ENCODE data around the gene ACOT4. TPM values are rescaled to one million over a fixed set of nuclear protein-coding genes. Genes with fewer than 3 reads are reported as not detected.
"Not testable (repeated sequence)": the region's sequence is repeated elsewhere in the genome, so short reads cannot be mapped to it uniquely, and the experiment has no call there.

ACOT4 gene
- total RNA-seq, 2 experiments from 2014 or later = 0.83 to 0.93 TPM

GRCh38 chr14:73590673-73591004, 1.0 kb upstream of the ACOT4 start:
- H3K36me3 Mint-ChIP-seq (ENCODE audit: low read depth); H3K27me3 Mint-ChIP-seq; H3K4me1 Mint-ChIP-seq; H3K27ac Mint-ChIP-seq; DNase-seq; H3K4me3 Mint-ChIP-seq; H3K9me3 Mint-ChIP-seq: not testable (repeated sequence)
- CTCF ChIA-PET = interaction anchor here (3.2 kb wide), 1 partner anchor 21 kb away, joined by 22 read pairs; the partner anchor contains the start of gene ACOT2
- POLR2A ChIA-PET = interaction anchor here (1.2 kb wide), 1 partner anchor 23 kb away, joined by 3 read pairs; no protein-coding TSS in a partner anchor

- no peaks in the 10 kb centered on the region for H3K36me3 Mint-ChIP-seq (ENCODE audit: low read depth)
- CTCF ChIA-PET = interaction anchor here (1.1 kb wide), 1 partner anchor 18 kb away, joined by 4 read pairs; the partner anchor contains the start of gene ACOT6
- POLR2A ChIA-PET = interaction anchor here (2.1 kb wide), 1 partner anchor 18 kb away, joined by 5 read pairs; the partner anchor contains the start of gene ACOT6
These were observed 2.8 kb downstream of the ACOT4 start for GRCh38 chr14:73594491-73594890.

GRCh38 chr14:73599499-73599898, 7.8 kb downstream of the ACOT4 start:
- CTCF ChIA-PET = interaction anchor here (0.5 kb wide), 1 partner anchor 30 kb away, joined by 3 read pairs; no protein-coding TSS in a partner anchor
- no peak for DNase-seq
- no peaks in the 10 kb centered on the region for H3K9me3 Mint-ChIP-seq
- H3K4me3 Mint-ChIP-seq = no peak overlapping the region
- H3K4me1 Mint-ChIP-seq = peaks cover 4% of the 10 kb centered on the region
- no peaks in the 10 kb centered on the region for H3K27me3 Mint-ChIP-seq
- POLR2A ChIA-PET = no interaction called here
- no peaks in the 10 kb centered on the region for H3K36me3 Mint-ChIP-seq (ENCODE audit: low read depth)
- H3K27ac Mint-ChIP-seq = no peak overlapping the region

More at GRCh38 chr14:73594491-73594890, 2.8 kb downstream of the ACOT4 start:
- Mint-ChIP-seq H3K9me3 (no peaks in the 10 kb centered on the region), H3K4me3 (no peak overlapping the region), H3K27ac (no peak overlapping the region), H3K4me1 (peaks cover 8% of the 10 kb centered on the region), H3K27me3 (peaks cover 2% of the 10 kb centered on the region)
- DNase-seq = no peak

GRCh38 chr14:73602994-73603393, 11.3 kb downstream of the ACOT4 start:
- Mint-ChIP-seq H3K27ac (no peak overlapping the region), H3K4me1 (peaks cover 11% of the 10 kb centered on the region), H3K4me3 (no peak overlapping the region), H3K9me3 (no peaks in the 10 kb centered on the region), H3K36me3 (ENCODE audit: low read depth) (no peaks in the 10 kb centered on the region), H3K27me3 (no peaks in the 10 kb centered on the region)
- CTCF ChIA-PET = no interaction called here
- POLR2A ChIA-PET = no interaction called here
- DNase-seq = no peak

GRCh38 chr14:73606271-73606670, 14.6 kb downstream of the ACOT4 start:
- Mint-ChIP-seq H3K4me1 (peaks cover 11% of the 10 kb centered on the region), H3K27ac (no peak overlapping the region), H3K4me3 (no peak overlapping the region), H3K36me3 (ENCODE audit: low read depth) (no peaks in the 10 kb centered on the region), H3K9me3 (no peaks in the 10 kb centered on the region), H3K27me3 (peaks cover 9% of the 10 kb centered on the region)
- no peak for DNase-seq
- ChIA-PET CTCF (interaction anchor here (0.6 to 1.7 kb wide), 3 partner anchors 35 to 462 kb away, joined by 3 to 5 read pairs (median 5); no protein-coding TSS in a partner anchor), POLR2A (interaction anchor here (1.0 kb wide), 1 partner anchor 17 kb away, joined by 3 read pairs; no protein-coding TSS in a partner anchor)

GRCh38 chr14:73607241-73607640, 15.6 kb downstream of the ACOT4 start:
- Mint-ChIP-seq H3K4me1 (peaks cover 12% of the 10 kb centered on the region), H3K36me3 (ENCODE audit: low read depth) (no peaks in the 10 kb centered on the region), H3K9me3 (no peaks in the 10 kb centered on the region), H3K27ac (no peak overlapping the region), H3K4me3 (no peak overlapping the region), H3K27me3 (peaks cover 14% of the 10 kb centered on the region)
- CTCF ChIA-PET = interaction anchor here (0.6 to 1.5 kb wide), 2 partner anchors 36 to 39 kb away, joined by 3 to 5 read pairs; no protein-coding TSS in a partner anchor
- DNase-seq = no peak
- POLR2A ChIA-PET = no interaction called here

GRCh38 chr14:73610687-73611086, 19.0 kb downstream of the ACOT4 start:
- ChIA-PET CTCF (no interaction called here), POLR2A (no interaction called here)
- peaks cover 15% of the 10 kb centered on the region for H3K4me1 Mint-ChIP-seq
- DNase-seq = no peak
- H3K36me3 Mint-ChIP-seq (ENCODE audit: low read depth) = no peaks in the 10 kb centered on the region
- no peak overlapping the region for H3K27ac Mint-ChIP-seq
- no peaks in the 10 kb centered on the region for H3K9me3 Mint-ChIP-seq
- H3K4me3 Mint-ChIP-seq = no peak overlapping the region
- peaks cover 25% of the 10 kb centered on the region for H3K27me3 Mint-ChIP-seq

- Mint-ChIP-seq H3K36me3 (ENCODE audit: low read depth) (no peaks in the 10 kb centered on the region), H3K27ac (no peak within 1 kb of the TSS), H3K27me3 (peaks cover 25% of the 10 kb centered on the region), H3K9me3 (no peaks in the 10 kb centered on the region), H3K4me3 (peak within 1 kb of the TSS; percentile 77), H3K4me1 (peaks cover 8% of the 10 kb centered on the region)
- DNase-seq = peak; percentile 63
- POLR2A ChIA-PET = interaction anchor here (0.7 to 1.8 kb wide), 7 partner anchors 17 to 335 kb away, joined by 3 to 16 read pairs (median 5); partner anchors contain the start of genes ACOT2, DNAL1 and RIOX1
- CTCF ChIA-PET = interaction anchor here (1.1 to 2.3 kb wide), 7 partner anchors 17 to 142 kb away, joined by 3 to 12 read pairs (median 4); partner anchors contain the start of genes ACOT2, ACOT4 and DNAL1
These were observed 20.8 kb downstream of the ACOT4 start, which contains the start of gene ACOT6 for GRCh38 chr14:73612339-73613045. ACOT6 (plus strand) TSS chr14:73612517; CDS start chr14:73612572, 55 bp downstream.

GRCh38 chr14:73613046-73613383, 21.3 kb downstream of the ACOT4 start:
- Mint-ChIP-seq H3K27ac (no peak overlapping the region), H3K4me3 (peak overlapping the region; percentile 77), H3K4me1 (peaks cover 8% of the 10 kb centered on the region), H3K36me3 (ENCODE audit: low read depth) (no peaks in the 10 kb centered on the region), H3K9me3 (no peaks in the 10 kb centered on the region), H3K27me3 (peaks cover 25% of the 10 kb centered on the region)
- POLR2A ChIA-PET = interaction anchor here (0.6 to 1.8 kb wide), 9 partner anchors 17 to 334 kb away, joined by 3 to 16 read pairs (median 3); partner anchors contain the start of genes ACOT2, DNAL1 and RIOX1
- no peak for DNase-seq
- CTCF ChIA-PET = interaction anchor here (1.1 to 2.3 kb wide), 7 partner anchors 17 to 142 kb away, joined by 3 to 12 read pairs (median 4); partner anchors contain the start of genes ACOT2, ACOT4 and DNAL1

GRCh38 chr14:73613419-73613963, 21.8 kb downstream of the ACOT4 start:
- Mint-ChIP-seq H3K27me3 (peaks cover 20% of the 10 kb centered on the region), H3K36me3 (ENCODE audit: low read depth) (no peaks in the 10 kb centered on the region), H3K4me3 (peak overlapping the region; percentile 77), H3K4me1 (peaks cover 8% of the 10 kb centered on the region), H3K27ac (no peak overlapping the region), H3K9me3 (no peaks in the 10 kb centered on the region)
- ChIA-PET CTCF (interaction anchor here (1.0 to 2.3 kb wide), 7 partner anchors 16 to 141 kb away, joined by 3 to 12 read pairs (median 4); partner anchors contain the start of genes ACOT2, ACOT4 and DNAL1), POLR2A (interaction anchor here (0.6 to 1.8 kb wide), 7 partner anchors 18 to 160 kb away, joined by 3 to 16 read pairs (median 5); partner anchors contain the start of genes ACOT2 and RIOX1)
- DNase-seq = no peak

GRCh38 chr14:73616831-73617230, 25.2 kb downstream of the ACOT4 start:
- CTCF ChIA-PET = no interaction called here
- no peak overlapping the region for H3K4me3 Mint-ChIP-seq
- peaks cover 8% of the 10 kb centered on the region for H3K4me1 Mint-ChIP-seq
- H3K27me3 Mint-ChIP-seq = peaks cover 14% of the 10 kb centered on the region
- H3K9me3 Mint-ChIP-seq = no peaks in the 10 kb centered on the region
- no peaks in the 10 kb centered on the region for H3K36me3 Mint-ChIP-seq (ENCODE audit: low read depth)
- no peak overlapping the region for H3K27ac Mint-ChIP-seq
- DNase-seq = no peak
- POLR2A ChIA-PET = no interaction called here

GRCh38 chr14:73619524-73619923, 27.9 kb downstream of the ACOT4 start:
- no peaks in the 10 kb centered on the region for H3K9me3 Mint-ChIP-seq
- ChIA-PET CTCF (interaction anchor here (1.1 to 1.6 kb wide), 2 partner anchors 13 to 110 kb away, joined by 4 read pairs; no protein-coding TSS in a partner anchor), POLR2A (no interaction called here)
- no peak overlapping the region for H3K4me3 Mint-ChIP-seq
- no peak overlapping the region for H3K27ac Mint-ChIP-seq
- H3K36me3 Mint-ChIP-seq (ENCODE audit: low read depth) = no peaks in the 10 kb centered on the region
- no peaks in the 10 kb centered on the region for H3K27me3 Mint-ChIP-seq
- no peaks in the 10 kb centered on the region for H3K4me1 Mint-ChIP-seq
- DNase-seq = no peak

GRCh38 chr14:73620268-73620667, 28.6 kb downstream of the ACOT4 start:
- ChIA-PET POLR2A (no interaction called here), CTCF (interaction anchor here (0.6 to 1.6 kb wide), 2 partner anchors 13 to 453 kb away, joined by 3 to 4 read pairs; no protein-coding TSS in a partner anchor)
- Mint-ChIP-seq H3K4me3 (no peak overlapping the region), H3K9me3 (no peaks in the 10 kb centered on the region), H3K4me1 (no peaks in the 10 kb centered on the region), H3K27ac (no peak overlapping the region), H3K27me3 (no peaks in the 10 kb centered on the region), H3K36me3 (ENCODE audit: low read depth) (no peaks in the 10 kb centered on the region)
- DNase-seq = no peak
